HG03457 (cell line): ENCODE data around the gene LRPAP1.
"Not testable (repeated sequence)": the region's sequence is repeated elsewhere in the genome, so short reads cannot be mapped to it uniquely, and the experiment has no call there.

Source experiments
- ATAC-seq: cut with Tn5 transposase; IDR thresholded peaks from one replicate; pipeline ENCODE4 v1.9.1; 2021; ENCODE audit warnings: moderate number of reproducible peaks; ENCODE audit not compliant: unreplicated experiment

Gene LRPAP1

GRCh38 chr4:3531879-3532750, at the start of gene LRPAP1:
Gene LRPAP1 (minus strand): TSS chr4:3532422. CDS start chr4:3532412, 10 bp downstream.
- ATAC-seq = peak; percentile 80

- ATAC-seq = not testable (repeated sequence)
These were observed 49.3 kb upstream of the LRPAP1 start for GRCh38 chr4:3581334-3582090.

- ATAC-seq = not testable (repeated sequence)
These were observed 48.6 kb upstream of the LRPAP1 start for GRCh38 chr4:3580859-3581258.

- ATAC-seq = not testable (repeated sequence)
These were observed 46.4 kb upstream of the LRPAP1 start for GRCh38 chr4:3578527-3579144.

DNA sequence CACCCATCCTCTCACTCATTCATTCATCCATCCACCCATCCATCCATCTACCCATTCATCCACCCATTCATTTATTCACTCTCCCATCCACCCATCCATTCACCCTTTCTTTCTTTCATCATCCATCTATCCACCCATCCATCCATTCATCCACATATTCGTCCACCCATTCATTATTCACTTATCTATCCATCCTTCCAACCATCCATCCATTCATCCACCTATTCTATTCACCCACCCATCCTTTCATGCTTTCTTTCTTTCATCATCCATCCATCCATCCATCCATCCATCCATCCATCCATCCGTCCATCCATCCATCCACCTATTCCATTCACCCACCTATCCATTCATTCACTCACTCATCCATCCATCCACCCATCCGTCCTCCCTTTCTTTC, 45.8 kb upstream of the LRPAP1 start:
- ATAC-seq = not testable (repeated sequence)

DNA sequence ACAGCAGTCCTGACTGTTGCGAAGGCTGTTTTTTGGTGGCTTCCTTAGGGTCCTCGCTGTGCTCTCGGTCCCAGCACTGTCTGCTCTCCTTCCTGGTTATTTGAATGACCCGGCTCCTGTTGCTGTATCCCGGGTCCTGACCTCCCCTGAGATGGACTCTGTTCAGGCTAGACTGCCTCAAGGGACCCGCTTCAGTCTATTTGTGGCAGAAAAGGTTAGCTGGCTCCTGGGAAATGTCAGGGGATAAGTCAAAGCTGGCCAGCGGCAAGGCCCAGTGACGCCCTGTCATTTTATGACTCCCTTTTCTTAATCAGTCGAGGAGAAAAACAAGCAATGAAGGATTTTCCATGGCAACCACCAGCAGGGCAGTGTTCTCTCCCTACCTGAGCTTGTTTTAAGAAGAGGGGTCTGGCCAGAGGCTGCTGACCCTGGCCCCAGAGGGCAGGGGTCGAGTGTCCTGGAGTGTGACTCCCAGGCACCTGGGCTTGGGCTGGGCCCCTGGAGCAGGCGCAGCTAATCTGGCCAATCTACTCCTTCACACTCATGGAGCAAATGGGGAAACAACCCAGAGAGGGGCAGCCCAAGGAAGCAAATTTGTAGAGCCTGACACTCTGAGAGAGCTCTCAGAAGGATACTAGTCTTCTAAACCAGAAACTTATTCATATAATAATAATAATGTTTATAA, 45.1 kb upstream of the LRPAP1 start:
- ATAC-seq = not testable (repeated sequence)

GRCh38 chr4:3576533-3577207, 44.4 kb upstream of the LRPAP1 start:
- ATAC-seq = not testable (repeated sequence)

DNA sequence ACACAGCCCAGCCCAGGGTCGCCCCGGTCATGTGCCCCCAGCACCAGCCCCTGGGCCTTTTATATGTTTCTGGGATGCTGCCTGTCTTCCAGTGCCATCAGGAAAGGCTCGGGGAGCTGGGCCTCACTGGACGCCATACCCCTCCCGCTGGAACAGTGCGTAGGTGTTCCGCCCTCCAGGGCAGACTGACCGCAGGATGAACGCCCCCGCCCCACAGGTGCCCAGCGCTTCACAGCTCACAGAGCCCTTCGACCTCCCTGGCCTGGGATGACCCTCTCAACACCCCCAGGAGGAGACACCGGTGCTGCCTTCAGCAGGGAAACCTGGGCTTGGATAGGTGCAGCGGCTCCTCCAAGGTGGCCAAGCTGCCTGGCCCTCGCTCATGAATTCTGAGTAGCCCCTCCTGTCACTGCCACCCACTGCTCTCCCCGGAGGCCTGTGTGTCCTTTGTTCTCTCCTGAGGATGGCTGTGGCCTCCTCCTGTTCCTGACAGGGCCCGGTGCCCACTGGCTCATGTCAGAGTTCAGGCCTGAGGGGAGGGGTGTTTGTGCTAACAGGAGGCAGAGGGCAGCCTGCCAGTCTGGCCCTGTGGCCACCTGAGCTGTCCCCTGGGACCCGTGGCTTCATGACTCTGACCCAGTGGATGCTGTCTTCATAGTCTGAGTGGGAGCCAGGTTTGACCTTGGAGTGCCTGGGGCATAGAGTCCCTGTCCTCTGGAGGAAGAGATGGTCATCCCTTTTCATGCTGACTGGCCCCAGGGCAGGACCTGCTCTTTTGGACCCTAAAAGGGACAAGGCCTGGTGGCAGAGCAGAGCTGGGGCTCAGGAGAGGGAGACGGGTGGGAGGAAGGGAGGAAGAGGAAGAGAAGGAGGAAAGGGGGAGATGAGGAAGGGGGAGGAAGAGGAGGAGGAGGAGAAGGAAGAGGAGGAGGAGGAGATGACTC, 43.5 kb upstream of the LRPAP1 start:
- ATAC-seq = not testable (repeated sequence)

GRCh38 chr4:3574865-3575264, 42.6 kb upstream of the LRPAP1 start:
- ATAC-seq = not testable (repeated sequence)

GRCh38 chr4:3574346-3574745, 42.1 kb upstream of the LRPAP1 start:
- ATAC-seq = not testable (repeated sequence)

- no peak for ATAC-seq
These were observed 40.9 kb upstream of the LRPAP1 start for GRCh38 chr4:3573131-3573530.

GRCh38 chr4:3572363-3572762, 40.1 kb upstream of the LRPAP1 start:
- no peak for ATAC-seq

GRCh38 chr4:3571921-3572320, 39.7 kb upstream of the LRPAP1 start:
- ATAC-seq = no peak

DNA sequence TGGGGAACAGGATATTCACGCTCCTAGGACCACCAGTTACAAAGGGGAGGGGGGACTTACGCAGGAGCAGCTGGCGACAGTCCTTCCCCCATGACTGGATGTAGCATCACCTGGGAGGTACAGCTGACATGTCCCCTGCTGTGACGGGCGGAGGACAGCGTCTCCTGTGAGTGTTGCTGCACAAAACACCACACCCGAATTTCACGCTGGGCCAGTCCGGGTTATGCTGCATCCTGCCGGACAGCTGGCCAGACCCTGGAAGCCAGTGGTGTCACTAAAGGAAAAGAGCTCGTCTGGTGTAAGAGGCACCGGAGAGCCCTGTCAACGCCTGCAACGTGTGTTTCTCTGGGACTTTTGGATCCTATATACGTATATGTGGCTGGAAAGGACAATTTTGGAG, 38.7 kb upstream of the LRPAP1 start:
- not testable (repeated sequence) for ATAC-seq

- ATAC-seq = not testable (repeated sequence)
These were observed 37.4 kb upstream of the LRPAP1 start for GRCh38 chr4:3569611-3570010.

DNA sequence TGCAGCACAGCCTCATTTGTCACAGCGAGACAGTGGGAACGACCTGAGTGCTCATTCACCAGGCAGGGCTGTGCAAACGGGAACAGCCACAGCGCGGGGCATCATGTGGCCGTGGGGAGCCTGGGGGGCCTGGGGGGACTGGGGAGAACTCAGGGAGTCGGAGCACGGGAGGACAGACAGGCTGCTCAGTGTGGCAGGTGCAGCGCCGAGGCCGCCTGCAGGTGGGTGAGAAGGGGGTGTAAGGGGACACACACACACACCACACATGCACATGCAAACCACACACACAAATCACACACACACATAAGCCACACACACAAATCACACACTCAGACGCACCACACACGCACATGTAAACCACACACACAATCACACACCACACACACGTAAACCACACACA, 34.5 kb upstream of the LRPAP1 start:
- ATAC-seq = not testable (repeated sequence)

DNA sequence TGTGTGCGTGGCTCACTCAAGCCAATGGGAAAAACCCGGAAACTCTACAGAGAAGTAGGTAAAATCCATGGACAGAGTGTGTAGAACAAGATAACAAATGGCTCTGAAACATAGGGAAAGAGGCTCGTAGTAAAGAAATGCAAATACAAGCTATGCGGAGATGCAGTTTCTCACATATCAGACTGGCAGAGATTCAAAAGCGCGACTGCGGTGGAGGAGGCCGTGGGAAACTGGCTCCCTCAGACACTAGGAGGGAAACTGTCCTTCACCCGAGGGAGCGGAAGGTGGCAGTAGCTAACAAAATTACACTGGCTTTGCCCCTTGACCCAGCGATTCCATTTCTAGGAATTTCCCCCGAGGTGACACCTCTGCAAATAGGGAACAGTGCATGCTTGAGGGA, 34.1 kb upstream of the LRPAP1 start:
- not testable (repeated sequence) for ATAC-seq

- not testable (repeated sequence) for ATAC-seq
These were observed 32.7 kb upstream of the LRPAP1 start for GRCh38 chr4:3564948-3565347.

DNA sequence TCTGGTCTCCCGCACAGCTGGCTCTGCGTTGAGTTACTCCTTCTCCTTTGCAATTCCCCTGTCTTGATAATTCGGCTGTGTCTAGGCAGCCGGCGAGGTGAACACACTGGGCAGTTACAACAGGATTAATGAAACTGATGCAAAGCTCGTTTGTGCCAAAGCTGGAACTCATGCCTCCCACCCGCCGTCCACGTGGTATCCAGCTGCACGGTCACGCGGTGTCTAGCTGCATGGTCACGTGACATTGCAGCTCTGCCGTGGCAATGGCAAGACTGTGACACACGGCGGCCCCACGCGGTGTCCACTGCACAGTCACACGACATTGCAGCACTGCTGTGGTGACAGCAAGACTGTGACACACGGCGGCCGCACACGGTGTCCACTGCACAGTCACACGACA, 31.2 kb upstream of the LRPAP1 start:
- no peak for ATAC-seq
